ENCODE results near the gene BUB3.

DNA sequence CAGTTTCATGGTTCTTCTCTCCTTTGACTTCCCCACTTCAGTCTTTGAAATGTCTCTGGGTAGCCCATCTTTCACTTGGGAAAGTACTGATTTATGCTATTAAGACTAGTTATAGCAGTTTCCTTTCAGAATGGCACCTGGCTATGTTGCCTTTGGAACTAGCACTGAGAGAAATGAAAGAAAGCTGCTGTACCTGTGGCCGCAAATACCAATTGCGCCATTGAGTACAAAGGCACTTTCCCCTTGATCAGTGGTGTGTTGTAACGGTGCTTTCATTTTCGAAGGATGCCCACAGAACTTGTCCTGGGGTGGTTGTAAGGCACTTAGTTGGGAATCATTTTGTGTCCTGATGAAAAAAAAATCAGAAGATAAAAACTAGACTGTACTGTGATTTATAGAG lies 16.8 kb downstream of the BUB3 start:
- no peak for TF ChIP-seq EZH2 (IDR thresholded peaks at IDR 0.05)
- TF ChIP-seq POLR2AphosphoS5 (IDR thresholded peaks at IDR 0.05; ENCODE audit: borderline replicate concordance, low read depth, low read length), result no peak
- TF ChIP-seq FOXP2 (optimal IDR thresholded peaks at IDR 0.05; ENCODE audit: control extremely low read depth, extremely low read length, insufficient read depth), result no peak
